T-helper 2 cell treated with Interferon-gamma antibody and Interleukin-4, amounts not matched to agents 100 ng/mL and 5 ng/mL, for 36 hours (primary cell): ENCODE results near the gene C10orf120. TPM values are rescaled to one million over a fixed set of nuclear protein-coding genes. Genes with fewer than 3 reads are reported as not detected.

Experiments used
- intact Hi-C: fragments of 100-400 bp; cut with micrococcal nuclease; formaldehyde crosslinking; loops from one replicate; pipeline ENCODE4 v1.15.1; 2023
- total RNA-seq: library from RNA; stranded (reverse); gene quantifications from 2 replicates; pipeline ENCODE4 v1.2.3, GENCODE V29; 2022

The C10orf120 gene
- not detected in 2 replicates for total RNA-seq

DNA sequence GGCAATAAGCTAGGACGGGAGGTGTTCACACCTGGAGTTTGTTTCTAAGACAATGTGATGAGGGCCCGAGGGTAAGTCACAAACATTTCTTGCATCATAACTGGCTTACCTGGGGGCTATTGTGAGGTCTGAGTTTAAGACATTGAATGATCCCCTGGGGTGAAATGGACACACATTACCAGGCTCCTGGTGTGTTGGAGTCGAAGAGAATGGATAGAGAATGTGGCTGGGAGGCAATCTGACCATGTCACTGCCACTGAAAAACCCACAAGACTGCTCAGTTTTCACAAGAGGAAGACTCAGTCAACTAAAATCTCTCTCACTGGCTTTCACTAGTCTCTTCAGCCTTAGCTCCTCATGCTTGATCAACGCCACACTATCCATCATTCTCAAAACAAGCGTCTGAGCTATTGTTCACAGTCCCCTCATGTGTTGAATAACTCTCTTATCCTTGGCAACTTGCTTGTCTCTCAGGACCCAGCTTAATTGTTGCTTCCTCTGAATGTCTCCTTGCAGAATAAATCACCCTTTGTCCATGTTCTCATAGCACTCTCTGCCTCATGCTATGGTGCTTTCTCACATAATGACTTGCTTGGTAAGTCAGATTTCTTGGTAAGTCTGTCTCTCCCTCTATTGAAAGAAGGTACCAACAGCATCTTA, at the start of gene C10orf120:
C10orf120 (minus strand) TSS at position 51 of the 660 bp plus-strand sequence. CDS start 56 bp downstream, outside the sequence.
- intact Hi-C loops, result loop anchor here (5.0 kb wide), 2 partner anchors 53 to 403 kb away; no protein-coding TSS in a partner anchor

DNA sequence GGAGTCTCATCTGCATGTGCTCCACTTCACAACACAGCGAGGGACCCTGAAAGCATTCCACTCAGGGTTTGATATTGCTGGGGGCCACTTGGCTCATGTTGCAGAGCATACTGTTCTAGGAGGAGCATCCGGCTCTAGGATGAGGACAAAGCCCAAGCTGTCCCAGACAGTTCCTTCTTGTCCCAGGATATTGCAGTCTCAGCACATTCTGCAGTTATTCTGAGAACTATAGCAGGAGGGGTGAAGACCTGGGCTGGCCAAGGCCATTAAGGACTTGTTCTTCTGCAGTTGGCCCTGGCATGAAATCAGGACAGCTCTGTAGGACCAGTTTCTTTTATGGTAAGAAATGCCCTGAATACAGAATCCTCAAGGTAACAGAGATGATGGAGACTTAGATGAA, 48.9 kb upstream of the C10orf120 start:
- intact Hi-C loops, result no loop called here

GRCh38 chr10:122746408-122746807, 46.8 kb upstream of the C10orf120 start:
- intact Hi-C loops, result no loop called here

DNA sequence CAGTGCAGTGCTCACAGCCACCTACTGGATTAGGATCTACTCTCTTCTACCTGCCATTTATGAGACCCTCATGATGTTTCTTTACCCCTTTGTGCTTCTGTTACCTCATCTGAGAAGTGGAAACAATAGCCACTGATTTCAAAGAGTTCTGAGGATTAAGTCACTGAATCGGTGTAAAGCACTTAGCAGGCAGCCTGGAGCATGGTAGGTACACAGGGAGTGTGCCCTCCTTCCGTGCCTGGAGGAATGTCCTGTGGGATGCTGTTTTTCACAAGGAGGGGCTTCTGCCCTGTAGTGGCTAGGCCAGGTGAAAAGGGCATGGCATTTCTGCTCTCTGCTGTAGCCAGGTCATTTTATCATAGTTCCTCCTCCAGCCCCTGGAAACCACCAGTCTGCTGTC, 44.6 kb upstream of the C10orf120 start:
- intact Hi-C loops, result no loop called here

DNA sequence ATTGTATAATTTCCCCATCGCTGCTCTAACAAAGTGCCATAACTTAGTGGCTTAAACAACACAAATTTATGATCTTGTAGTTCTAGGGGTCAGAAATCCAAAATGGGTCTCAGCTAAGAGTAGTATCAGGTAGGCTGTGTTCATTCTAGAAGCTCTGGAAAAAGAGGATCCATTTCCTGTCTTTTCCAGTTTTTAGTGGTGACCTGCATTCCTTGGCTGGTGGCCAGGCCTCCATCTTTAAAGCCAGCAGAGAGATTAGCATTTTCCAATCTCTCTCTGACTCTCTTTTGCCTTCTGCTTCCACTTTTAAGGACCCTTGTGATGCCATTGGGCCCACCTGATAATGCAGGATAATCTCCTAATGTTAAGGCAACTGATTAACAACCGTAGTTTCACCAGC, 41.0 kb upstream of the C10orf120 start:
- intact Hi-C loops, result no loop called here

GRCh38 chr10:122738031-122738430, 38.4 kb upstream of the C10orf120 start:
- intact Hi-C loops, result no loop called here

DNA sequence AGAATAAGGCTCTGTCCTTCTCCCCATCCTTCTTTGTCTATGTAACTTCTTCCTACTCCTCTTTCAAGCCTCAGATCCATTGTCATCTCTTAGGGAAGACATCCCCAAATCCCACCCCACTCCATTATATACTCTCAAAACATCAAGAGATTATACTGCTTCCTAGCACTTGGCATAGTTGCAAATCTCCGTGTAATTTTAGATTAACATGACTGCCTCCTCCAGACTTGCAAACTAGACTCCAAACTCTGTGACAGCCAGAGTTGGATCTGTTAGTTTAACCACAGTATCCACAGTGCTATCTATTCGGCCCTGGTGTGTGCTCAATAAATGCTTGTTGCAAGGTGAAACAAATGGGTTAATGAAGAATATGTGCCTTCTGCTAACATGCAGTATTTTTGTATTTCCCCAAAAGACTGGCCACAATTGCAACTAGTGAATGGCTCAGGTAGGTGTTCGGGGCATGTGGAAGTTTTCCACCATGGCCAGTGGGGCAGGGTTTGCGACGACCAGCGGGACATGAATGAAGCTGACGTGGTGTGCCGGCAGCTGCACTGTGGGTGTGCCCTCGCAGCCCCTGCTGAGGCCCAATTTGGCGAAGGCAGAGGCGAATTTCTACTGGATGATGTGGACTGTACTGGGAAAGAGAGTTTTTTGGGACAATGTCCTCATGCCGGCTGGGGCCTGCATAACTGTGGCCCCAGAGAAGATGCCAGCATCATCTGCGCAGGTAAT, 34.5 kb upstream of the C10orf120 start:
- intact Hi-C loops, result no loop called here

- intact Hi-C loops, result no loop called here
These were observed 33.8 kb upstream of the C10orf120 start for GRCh38 chr10:122733443-122733842.

DNA sequence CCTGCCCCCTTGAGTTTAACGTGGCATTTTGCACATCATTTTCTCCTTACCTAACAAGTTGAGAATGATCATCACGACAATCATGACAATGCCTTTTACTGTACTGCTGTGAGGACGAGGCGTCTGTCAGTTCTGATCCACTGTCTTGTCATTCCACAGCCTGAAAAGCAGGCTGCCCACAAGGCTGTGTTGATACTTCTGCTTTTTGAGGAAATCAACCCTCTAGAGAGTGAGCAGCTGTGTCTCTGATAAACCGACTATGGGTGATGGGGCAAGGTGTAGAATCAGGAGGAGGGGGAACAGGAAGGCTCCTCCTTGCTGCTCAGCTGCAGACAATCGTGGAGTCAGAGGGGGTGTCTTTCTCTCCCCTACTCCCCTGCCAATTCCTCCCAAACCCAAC, 30.6 kb upstream of the C10orf120 start:
- intact Hi-C loops, result no loop called here

- intact Hi-C loops, result no loop called here
These were observed 29.5 kb upstream of the C10orf120 start for GRCh38 chr10:122729126-122729525.

GRCh38 chr10:122727426-122727825, 27.8 kb upstream of the C10orf120 start:
- intact Hi-C loops, result no loop called here

DNA sequence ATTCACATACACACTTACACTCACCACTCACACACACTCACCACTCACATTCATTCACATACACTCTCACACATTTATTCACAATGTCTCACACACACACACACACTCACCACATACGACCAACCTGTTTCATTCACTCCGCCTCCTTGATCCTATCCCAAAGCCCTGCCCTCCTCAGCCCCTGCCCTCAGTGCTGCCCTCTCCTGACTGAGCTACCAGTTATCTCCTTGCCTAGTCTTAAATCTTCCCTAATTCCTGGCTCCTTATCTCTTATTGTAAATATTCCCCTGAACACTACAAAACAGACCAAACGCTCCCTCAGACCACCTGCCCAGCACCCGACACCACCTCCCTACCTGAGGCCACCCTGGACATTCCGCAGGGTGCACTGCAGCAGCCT, 26.1 kb upstream of the C10orf120 start:
- intact Hi-C loops, result no loop called here

- intact Hi-C loops, result no loop called here
These were observed 25.4 kb upstream of the C10orf120 start for GRCh38 chr10:122725006-122725405.

- intact Hi-C loops, result no loop called here
These were observed 21.5 kb upstream of the C10orf120 start for GRCh38 chr10:122721111-122721510.

GRCh38 chr10:122716025-122716424, 16.4 kb upstream of the C10orf120 start:
- intact Hi-C loops, result no loop called here

GRCh38 chr10:122715576-122715975, 15.9 kb upstream of the C10orf120 start:
- intact Hi-C loops, result no loop called here

- intact Hi-C loops, result no loop called here
These were observed 13.6 kb upstream of the C10orf120 start for GRCh38 chr10:122713091-122713885.

- intact Hi-C loops, result no loop called here
These were observed 10.9 kb upstream of the C10orf120 start for GRCh38 chr10:122710576-122710975.

- intact Hi-C loops, result no loop called here
These were observed 10.3 kb upstream of the C10orf120 start for GRCh38 chr10:122709971-122710370.

GRCh38 chr10:122707535-122707934, 7.9 kb upstream of the C10orf120 start:
- intact Hi-C loops, result no loop called here

DNA sequence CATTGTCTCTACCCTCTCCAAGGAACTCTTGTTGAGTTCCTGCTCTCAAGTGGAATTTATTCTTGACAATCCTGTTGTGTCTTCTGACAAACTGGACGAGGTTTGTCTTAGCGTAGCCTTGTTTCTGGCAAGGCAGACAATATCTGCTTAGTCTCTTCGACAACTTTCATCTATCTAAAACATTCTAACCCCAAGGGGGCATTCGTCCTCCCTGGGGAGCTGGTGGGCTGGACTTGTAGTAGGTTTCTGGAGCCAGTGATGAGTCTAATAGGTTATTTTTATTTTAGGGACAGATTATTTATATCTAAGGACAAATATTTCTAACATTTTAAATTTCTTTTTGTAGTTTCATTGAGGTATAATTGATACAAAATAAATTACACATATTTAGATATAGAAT, 7.3 kb upstream of the C10orf120 start:
- intact Hi-C loops, result no loop called here

DNA sequence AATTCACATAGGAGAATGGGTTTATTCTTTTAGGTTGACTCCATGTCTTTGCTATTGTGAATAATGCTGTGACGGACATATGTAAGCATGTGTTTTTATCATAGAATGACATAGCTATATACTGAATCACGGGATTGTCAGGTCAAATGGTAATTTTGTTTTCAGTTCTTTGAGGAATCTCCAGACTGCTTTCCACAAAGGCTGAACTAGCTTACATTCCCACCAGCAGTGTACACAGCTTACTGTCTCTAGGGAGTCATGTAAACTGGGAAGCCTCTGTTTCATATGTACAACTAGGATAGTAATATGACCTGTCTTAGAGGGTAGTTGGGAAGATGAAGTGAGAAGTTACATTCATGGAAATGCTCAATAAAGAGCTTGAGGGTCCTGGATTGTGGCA, 6.8 kb upstream of the C10orf120 start:
- intact Hi-C loops, result no loop called here
